PFSK-1 (cell line): Measurements from ENCODE around the gene MARCHF10.

Experiments
- FOXP2 ChIP-seq: optimal IDR thresholded peaks from 2 replicates; pipeline ENCODE3; 2011; ENCODE audit warnings: borderline replicate concordance, control low read depth, inconsistent platforms; ENCODE audit not compliant: insufficient read depth; ENCODE audit errors: extremely low read length, extremely low read depth
- POLR2AphosphoS5 ChIP-seq: IDR thresholded peaks from 2 replicates; pipeline ENCODE4 v1.6.1; 2012; ENCODE audit warnings: low read depth, mild to moderate bottlenecking, control low read depth, low read length, moderate library complexity
- REST ChIP-seq, 2 experiments: IDR thresholded peaks; 2 replicates each; pipeline versions ENCODE4 v1.6.1 to v1.8.0; 2011 to 2012; ENCODE audit warnings: low read depth in 2 of 2, low read length in 2 of 2, control low read depth in 1 of 2, inconsistent platforms in 1 of 2, mild to moderate bottlenecking in 1 of 2, moderate library complexity in 1 of 2; ENCODE audit not compliant: insufficient read depth in 1 of 2
- SIN3A ChIP-seq: IDR thresholded peaks from 2 replicates; pipeline ENCODE4 v1.6.1; 2012; ENCODE audit warnings: mild to moderate bottlenecking, low read length, moderate library complexity, borderline replicate concordance; ENCODE audit not compliant: insufficient read depth
- TAF1 ChIP-seq: IDR thresholded peaks from 2 replicates; pipeline ENCODE4 v1.6.1; 2012; ENCODE audit warnings: low read length, control low read depth, borderline replicate concordance; ENCODE audit not compliant: insufficient read depth

GRCh38 chr17:62692159-62692651, 115.9 kb downstream of the MARCHF10 start:
- TF ChIP-seq SIN3A (no peak), POLR2AphosphoS5 (no peak), REST (IDR thresholded peaks at IDR 0.05; ENCODE audit: insufficient read depth in 1 of 2, low read depth in 2 of 2, low read length in 2 of 2) (no peak), TAF1 (no peak), FOXP2 (no peak)
